Tongue (tissue), 2 donors: ENCODE measurements around the gene GSTK1. TPM values are rescaled to one million over a fixed set of nuclear protein-coding genes. Genes with fewer than 3 reads are reported as not detected.
A peak's percentile ranks its signal among the peaks of the same experiment; 100 is the strongest.
"Not testable (repeated sequence)": the region's sequence is repeated elsewhere in the genome, so short reads cannot be mapped to it uniquely, and the experiment has no call there.

Experiments used
- DNase-seq: peaks from one replicate; pipeline ENCODE4 v3.0.0-alpha.2; 2015
- total RNA-seq: library from RNA; depleted of rRNA; stranded (reverse); fragments of >200 nt; gene quantifications from one replicate; pipeline ENCODE4 v1.2.3, GENCODE V29; 2014

Gene GSTK1
- total RNA-seq, 1 donor from 2014 or later, result 95.8 TPM

GRCh38 chr7:143272871-143273270 lies 9.6 kb downstream of the GSTK1 start:
- DNase-seq, result no peak

GRCh38 chr7:143279186-143280098 lies 16.2 kb downstream of the GSTK1 start:
- DNase-seq, result peak; percentile 91

GRCh38 chr7:143280160-143280559 lies 16.9 kb downstream of the GSTK1 start:
- DNase-seq, result no peak

- DNase-seq, result no peak
Observed at GRCh38 chr7:143280566-143280965, 17.3 kb downstream of the GSTK1 start.

GRCh38 chr7:143281529-143281928 lies 18.3 kb downstream of the GSTK1 start:
- no peak for DNase-seq

- no peak for DNase-seq
Observed at GRCh38 chr7:143282124-143282523, 18.9 kb downstream of the GSTK1 start.

GRCh38 chr7:143283381-143283780 lies 20.1 kb downstream of the GSTK1 start:
- no peak for DNase-seq

GRCh38 chr7:143284591-143285469 lies 21.6 kb downstream of the GSTK1 start, which contains the start of gene TMEM139:
Gene TMEM139 (plus strand): TSS chr7:143284958. CDS start chr7:143285958, 1,000 bp downstream.
- DNase-seq, result peak; percentile 36

GRCh38 chr7:143285470-143285778 lies 22.2 kb downstream of the GSTK1 start:
- DNase-seq, result no peak

- no peak for DNase-seq
Observed at GRCh38 chr7:143285806-143286521, 22.7 kb downstream of the GSTK1 start.

- DNase-seq, result no peak
Observed at GRCh38 chr7:143286522-143286890, 23.3 kb downstream of the GSTK1 start.

GRCh38 chr7:143287339-143287934 lies 24.2 kb downstream of the GSTK1 start:
- no peak for DNase-seq

- DNase-seq, result peak; percentile 99
Observed at GRCh38 chr7:143287935-143288826, 24.9 kb downstream of the GSTK1 start, which contains the start of gene CASP2. Gene CASP2 (plus strand): TSS chr7:143288351. CDS start chr7:143288456, 105 bp downstream.

- DNase-seq, result no peak
Observed at GRCh38 chr7:143288836-143289235, 25.6 kb downstream of the GSTK1 start.

GRCh38 chr7:143289421-143289820 lies 26.2 kb downstream of the GSTK1 start:
- DNase-seq, result no peak

GRCh38 chr7:143289888-143290287 lies 26.6 kb downstream of the GSTK1 start:
- DNase-seq, result not testable (repeated sequence)

GRCh38 chr7:143290293-143290692 lies 27.1 kb downstream of the GSTK1 start:
- DNase-seq, result no peak

GRCh38 chr7:143292876-143293275 lies 29.6 kb downstream of the GSTK1 start:
- DNase-seq, result no peak

GRCh38 chr7:143295870-143296269 lies 32.6 kb downstream of the GSTK1 start:
- no peak for DNase-seq

GRCh38 chr7:143296686-143297085 lies 33.4 kb downstream of the GSTK1 start:
- no peak for DNase-seq

- DNase-seq, result no peak
Observed at GRCh38 chr7:143299346-143299745, 36.1 kb downstream of the GSTK1 start.
